ACC112 (cell line): ENCODE results near the gene USP26.
"Not testable (repeated sequence)": the region's sequence is repeated elsewhere in the genome, so short reads cannot be mapped to it uniquely, and the experiment has no call there.

ENCODE experiments used
- H2AFZ ChIP-seq: fragments of 200-600 bp; sonication (generic); one replicate; pipeline ENCODE4 v1.6.0; 2017; ENCODE audit warnings: antibody characterized with exemption, low read length; ENCODE audit not compliant: unreplicated experiment
- H3K27ac ChIP-seq: fragments of 200-600 bp; sonication (generic); 2 replicates; pipeline ENCODE4 v1.5.1; 2014; ENCODE audit warnings: low read depth, mild to moderate bottlenecking, antibody characterized with exemption, low read length, moderate library complexity
- H3K27me3 ChIP-seq: fragments of 200-600 bp; sonication (generic); 2 replicates; pipeline ENCODE4 v1.6.1; 2014; ENCODE audit warnings: mild to moderate bottlenecking, antibody characterized with exemption, low read length, moderate library complexity, mixed read lengths; ENCODE audit not compliant: insufficient read depth
- H3K36me3 ChIP-seq: fragments of 200-600 bp; sonication (generic); 2 replicates; pipeline ENCODE4 v1.6.1; 2016; ENCODE audit warnings: mild to moderate bottlenecking, antibody characterized with exemption, low read length, moderate library complexity, mixed read lengths; ENCODE audit not compliant: insufficient read depth
- H3K4me1 ChIP-seq: fragments of 200-600 bp; sonication (generic); one replicate; pipeline ENCODE4 v1.6.1; 2016; ENCODE audit warnings: low read length, mixed read lengths; ENCODE audit not compliant: insufficient read depth, unreplicated experiment, control insufficient read depth
- H3K4me3 ChIP-seq: fragments of 200-600 bp; sonication (generic); 2 replicates; pipeline ENCODE4 v1.5.1; 2014; ENCODE audit warnings: mild to moderate bottlenecking, low read depth, low read length
- H3K79me2 ChIP-seq: fragments of 200-600 bp; sonication (generic); one replicate; pipeline ENCODE4 v1.6.0; 2016; ENCODE audit warnings: low read length; ENCODE audit not compliant: control insufficient read depth, unreplicated experiment, insufficient read depth

The USP26 gene

GRCh38 chrX:133097031-133097430, at the start of gene USP26:
Gene USP26, minus strand, starts transcription at chrX:133097109. Its CDS starts 68,889 bp downstream, at chrX:133028220.
- Histone ChIP-seq H3K4me3 (no peak within 1 kb of the TSS), H3K27me3 (no peaks in the 10 kb centered on the region), H3K27ac (no peak within 1 kb of the TSS), H3K4me1 (no peaks in the 10 kb centered on the region), H3K36me3 (no peaks in the 10 kb centered on the region), H2AFZ (no peak within 1 kb of the TSS), H3K79me2 (no peaks in the 10 kb centered on the region)

- Histone ChIP-seq H3K27ac (no peak overlapping the region), H3K4me1 (no peaks in the 10 kb centered on the region), H3K4me3 (no peak overlapping the region), H3K27me3 (no peaks in the 10 kb centered on the region), H3K36me3 (no peaks in the 10 kb centered on the region), H2AFZ (no peak overlapping the region), H3K79me2 (no peaks in the 10 kb centered on the region)
These were observed 37.4 kb upstream of the USP26 start for GRCh38 chrX:133134282-133134681.

- no peaks in the 10 kb centered on the region for H3K4me1 ChIP-seq
- no peaks in the 10 kb centered on the region for H3K36me3 ChIP-seq
- no peak overlapping the region for H2AFZ ChIP-seq
- no peak overlapping the region for H3K4me3 ChIP-seq
- H3K27me3 ChIP-seq: no peaks in the 10 kb centered on the region
- H3K79me2 ChIP-seq: no peaks in the 10 kb centered on the region
- no peak overlapping the region for H3K27ac ChIP-seq
These were observed 23.5 kb upstream of the USP26 start for GRCh38 chrX:133120406-133120805.

- Histone ChIP-seq H3K4me3 (no peak overlapping the region), H3K79me2 (no peaks in the 10 kb centered on the region), H3K36me3 (no peaks in the 10 kb centered on the region), H3K4me1 (no peaks in the 10 kb centered on the region), H3K27me3 (no peaks in the 10 kb centered on the region), H3K27ac (no peak overlapping the region), H2AFZ (no peak overlapping the region)
These were observed 2.7 kb downstream of the USP26 start for GRCh38 chrX:133094098-133094731.

- H3K4me3 ChIP-seq: no peak overlapping the region
- no peaks in the 10 kb centered on the region for H3K79me2 ChIP-seq
- no peaks in the 10 kb centered on the region for H3K4me1 ChIP-seq
- no peak overlapping the region for H3K27ac ChIP-seq
- no peaks in the 10 kb centered on the region for H3K27me3 ChIP-seq
- no peaks in the 10 kb centered on the region for H3K36me3 ChIP-seq
- no peak overlapping the region for H2AFZ ChIP-seq
These were observed 6.6 kb downstream of the USP26 start for GRCh38 chrX:133090236-133090809.

- no peak overlapping the region for H3K27ac ChIP-seq
These were observed 7.5 kb downstream of the USP26 start for GRCh38 chrX:133089411-133089810.

GRCh38 chrX:133085785-133086184, 11.1 kb downstream of the USP26 start:
- Histone ChIP-seq H3K27me3 (no peaks in the 10 kb centered on the region), H3K27ac (no peak overlapping the region), H3K4me3 (no peak overlapping the region), H3K36me3 (no peaks in the 10 kb centered on the region), H2AFZ (no peak overlapping the region), H3K79me2 (no peaks in the 10 kb centered on the region), H3K4me1 (no peaks in the 10 kb centered on the region)

More at GRCh38 chrX:133089411-133089810, 7.5 kb downstream of the USP26 start:
- no peaks in the 10 kb centered on the region for H3K4me1 ChIP-seq
- no peaks in the 10 kb centered on the region for H3K36me3 ChIP-seq
- H2AFZ ChIP-seq: no peak overlapping the region
- no peaks in the 10 kb centered on the region for H3K27me3 ChIP-seq
- no peak overlapping the region for H3K4me3 ChIP-seq
- no peaks in the 10 kb centered on the region for H3K79me2 ChIP-seq

GRCh38 chrX:133085056-133085455, 11.9 kb downstream of the USP26 start:
- H3K4me3 ChIP-seq, H3K79me2 ChIP-seq, H3K36me3 ChIP-seq, H3K4me1 ChIP-seq, H2AFZ ChIP-seq, H3K27me3 ChIP-seq, H3K27ac ChIP-seq: not testable (repeated sequence)

- no peak overlapping the region for H2AFZ ChIP-seq
- no peaks in the 10 kb centered on the region for H3K36me3 ChIP-seq
- no peaks in the 10 kb centered on the region for H3K79me2 ChIP-seq
- H3K27me3 ChIP-seq: no peaks in the 10 kb centered on the region
- H3K4me3 ChIP-seq: no peak overlapping the region
- no peaks in the 10 kb centered on the region for H3K4me1 ChIP-seq
- H3K27ac ChIP-seq: no peak overlapping the region
These were observed 13.0 kb downstream of the USP26 start for GRCh38 chrX:133083899-133084298.

- no peaks in the 10 kb centered on the region for H3K36me3 ChIP-seq
- H3K79me2 ChIP-seq: no peaks in the 10 kb centered on the region
- no peak overlapping the region for H3K27ac ChIP-seq
- no peaks in the 10 kb centered on the region for H3K4me1 ChIP-seq
- no peak overlapping the region for H2AFZ ChIP-seq
- no peak overlapping the region for H3K4me3 ChIP-seq
- no peaks in the 10 kb centered on the region for H3K27me3 ChIP-seq
These were observed 14.9 kb downstream of the USP26 start for GRCh38 chrX:133081990-133082389.

- not testable (repeated sequence) for H2AFZ ChIP-seq, H3K36me3 ChIP-seq, H3K4me1 ChIP-seq, H3K4me3 ChIP-seq, H3K27ac ChIP-seq, H3K27me3 ChIP-seq, H3K79me2 ChIP-seq
These were observed 19.1 kb downstream of the USP26 start for GRCh38 chrX:133077856-133078255.
